GM18861 (cell line): ENCODE measurements around the gene DGUOK.

Experiments
- ATAC-seq: cut with Tn5 transposase; IDR thresholded peaks from one replicate; pipeline ENCODE4 v1.9.1; 2021; ENCODE audit not compliant: unreplicated experiment

DGUOK gene

GRCh38 chr2:73976803-73977202 is 50.1 kb downstream of the DGUOK start:
- no peak for ATAC-seq

GRCh38 chr2:73977466-73977865 is 50.8 kb downstream of the DGUOK start:
- no peak for ATAC-seq

DNA sequence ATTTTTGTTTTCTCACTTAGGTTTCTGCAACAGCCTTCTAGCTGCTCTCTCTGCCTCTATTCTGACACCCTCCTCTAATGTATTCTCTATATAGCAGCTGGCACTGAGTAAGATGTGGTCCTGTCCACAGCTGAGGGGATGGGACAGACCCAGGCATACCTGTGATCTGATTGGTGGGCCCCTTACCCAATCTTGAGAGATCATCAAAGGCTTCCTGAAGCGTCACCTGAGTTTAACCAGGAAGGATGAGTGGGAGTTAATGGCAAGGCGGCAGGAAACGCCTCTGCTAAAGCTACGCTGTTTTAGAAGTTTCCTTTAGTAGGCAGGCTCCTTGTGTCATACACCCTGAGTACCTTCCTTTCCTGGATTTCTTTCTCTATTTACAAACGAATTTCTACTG is 52.3 kb downstream of the DGUOK start:
- no peak for ATAC-seq

DNA sequence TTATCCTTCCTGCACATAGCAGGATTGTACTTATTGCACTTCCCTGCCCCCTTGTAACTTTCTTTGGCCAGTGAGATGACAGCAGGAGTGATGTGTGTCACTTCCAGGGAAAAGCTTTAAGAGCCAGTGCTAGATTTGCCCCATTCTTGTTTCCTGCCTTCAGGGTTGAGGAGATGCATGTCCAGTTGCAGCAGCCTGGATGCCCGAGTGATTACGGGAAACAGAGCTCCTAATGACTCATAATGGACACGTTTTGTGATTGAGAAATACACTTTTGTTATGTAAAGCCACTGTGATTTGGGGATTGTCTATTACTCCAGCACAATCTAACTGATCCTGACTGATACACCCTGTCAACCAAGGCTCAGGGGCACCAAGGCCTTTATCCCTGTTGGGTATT is 53.0 kb downstream of the DGUOK start:
- no peak for ATAC-seq

GRCh38 chr2:73980566-73980965 is 53.9 kb downstream of the DGUOK start:
- ATAC-seq, result no peak

GRCh38 chr2:73981081-73982001 is 54.7 kb downstream of the DGUOK start:
- ATAC-seq, result no peak

GRCh38 chr2:73982140-73982617 is 55.5 kb downstream of the DGUOK start:
- ATAC-seq, result no peak

GRCh38 chr2:73983322-73984202 is 56.9 kb downstream of the DGUOK start:
- ATAC-seq, result no peak

GRCh38 chr2:73984203-73984921 is 57.7 kb downstream of the DGUOK start, which contains the start of gene TET3:
TET3 (plus strand) TSS chr2:73984910; CDS start chr2:73986404, 1,494 bp downstream.
- ATAC-seq, result peak; percentile 31

DNA sequence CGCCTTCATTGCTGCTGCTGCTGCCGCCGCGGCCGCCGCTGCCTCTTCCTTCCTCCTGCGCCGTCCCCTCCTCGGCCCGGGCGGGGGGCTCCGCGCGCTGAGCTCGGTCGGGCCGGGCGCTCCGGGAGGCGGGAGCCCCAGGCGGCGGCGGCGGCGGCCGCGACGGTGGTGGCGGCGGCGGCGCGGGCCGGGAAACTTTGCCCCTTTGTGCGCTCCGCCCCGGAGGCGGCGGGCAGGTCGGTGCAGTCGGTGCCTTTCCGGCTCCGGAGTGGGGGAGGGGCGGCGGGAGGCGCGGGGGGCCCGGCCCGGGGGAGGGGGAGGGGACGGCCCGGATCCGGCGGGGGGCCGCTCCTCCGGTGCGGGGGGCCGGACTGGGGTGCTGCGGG is 58.2 kb downstream of the DGUOK start:
- peak; percentile 7 for ATAC-seq

GRCh38 chr2:73985308-73986084 is 58.8 kb downstream of the DGUOK start:
- ATAC-seq, result peak; percentile 31

GRCh38 chr2:73986085-73986681 is 59.5 kb downstream of the DGUOK start:
- no peak for ATAC-seq

- no peak for ATAC-seq
Observed at GRCh38 chr2:73987109-73987947, 60.6 kb downstream of the DGUOK start.

DNA sequence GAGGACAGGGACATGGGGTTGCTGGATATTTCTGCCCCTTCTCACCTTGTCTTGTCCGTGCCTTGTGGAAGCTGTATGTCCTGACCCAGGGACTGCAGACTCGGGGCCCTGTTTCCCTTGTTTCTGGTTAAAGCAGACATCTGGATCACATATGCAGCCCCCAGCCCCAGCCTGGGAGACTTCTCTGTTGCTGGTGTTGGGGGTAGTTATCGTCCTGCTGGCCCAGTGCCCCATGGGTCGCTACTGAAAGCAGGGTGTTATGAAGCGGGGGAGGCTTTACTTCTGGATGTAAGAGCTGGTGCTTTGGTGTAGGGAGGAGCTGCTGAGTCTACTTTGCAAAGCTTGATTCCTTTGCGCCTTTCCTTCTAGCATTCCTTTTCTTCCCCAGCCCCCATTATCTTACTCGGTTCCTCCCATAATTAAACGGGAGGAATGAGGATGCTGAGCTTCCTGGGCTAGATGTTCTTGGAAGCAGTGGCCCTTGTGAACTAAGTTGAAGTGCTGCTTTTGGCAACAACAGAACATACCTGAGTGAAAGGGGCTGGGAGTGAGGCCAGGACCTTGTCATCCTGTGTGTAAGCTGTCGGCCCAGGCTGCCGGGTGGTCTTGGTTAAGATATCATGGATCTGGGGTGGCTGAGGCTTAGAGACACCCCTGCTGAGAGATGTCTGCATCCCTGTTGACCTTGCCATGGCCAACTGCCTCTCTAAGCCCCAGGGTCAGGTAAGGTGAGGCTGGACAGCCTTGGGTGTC is 61.4 kb downstream of the DGUOK start:
- ATAC-seq, result no peak

DNA sequence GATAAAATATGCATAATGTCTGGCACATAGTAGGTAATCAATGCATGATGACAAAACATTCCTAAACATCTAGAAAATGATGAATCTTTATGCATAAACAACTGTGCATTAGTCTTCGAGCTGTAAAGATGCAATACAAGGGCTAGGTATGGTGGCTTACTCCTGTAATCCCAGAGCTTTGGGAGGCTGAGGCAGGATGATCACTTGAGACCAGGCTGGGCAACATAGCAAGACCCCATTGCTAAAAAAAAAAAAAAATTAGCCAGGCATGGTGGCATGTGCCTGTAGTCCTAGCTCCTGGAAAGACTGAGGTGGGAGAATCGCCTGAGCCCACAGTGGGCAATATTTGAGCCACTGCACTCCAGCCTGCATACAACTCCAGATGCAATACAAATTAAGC is 63.3 kb downstream of the DGUOK start:
- ATAC-seq, result no peak

- ATAC-seq, result no peak
Observed at GRCh38 chr2:73990531-73990930, 63.9 kb downstream of the DGUOK start.

GRCh38 chr2:73992036-73992435 is 65.4 kb downstream of the DGUOK start:
- no peak for ATAC-seq

DNA sequence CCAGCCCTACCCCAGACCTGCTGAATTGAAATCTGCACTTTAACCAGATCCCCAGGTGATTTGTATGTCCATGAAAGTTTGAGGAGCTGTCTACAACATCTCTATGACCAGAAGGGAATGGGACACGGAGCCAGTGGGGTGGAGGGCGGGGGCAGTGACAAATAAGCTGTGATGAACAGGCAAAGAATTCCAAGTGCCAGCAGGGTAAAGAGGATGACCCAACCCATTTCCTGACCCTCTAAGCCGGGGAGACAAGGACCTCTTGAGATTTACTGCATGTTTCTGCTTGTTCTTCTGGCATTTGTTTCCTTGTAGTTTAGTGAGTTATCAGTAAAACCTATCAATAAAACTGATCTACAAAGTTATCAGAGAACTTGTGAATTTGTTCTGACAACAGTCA is 66.7 kb downstream of the DGUOK start:
- no peak for ATAC-seq
